ENCODE results near the gene RNF208.

DNA sequence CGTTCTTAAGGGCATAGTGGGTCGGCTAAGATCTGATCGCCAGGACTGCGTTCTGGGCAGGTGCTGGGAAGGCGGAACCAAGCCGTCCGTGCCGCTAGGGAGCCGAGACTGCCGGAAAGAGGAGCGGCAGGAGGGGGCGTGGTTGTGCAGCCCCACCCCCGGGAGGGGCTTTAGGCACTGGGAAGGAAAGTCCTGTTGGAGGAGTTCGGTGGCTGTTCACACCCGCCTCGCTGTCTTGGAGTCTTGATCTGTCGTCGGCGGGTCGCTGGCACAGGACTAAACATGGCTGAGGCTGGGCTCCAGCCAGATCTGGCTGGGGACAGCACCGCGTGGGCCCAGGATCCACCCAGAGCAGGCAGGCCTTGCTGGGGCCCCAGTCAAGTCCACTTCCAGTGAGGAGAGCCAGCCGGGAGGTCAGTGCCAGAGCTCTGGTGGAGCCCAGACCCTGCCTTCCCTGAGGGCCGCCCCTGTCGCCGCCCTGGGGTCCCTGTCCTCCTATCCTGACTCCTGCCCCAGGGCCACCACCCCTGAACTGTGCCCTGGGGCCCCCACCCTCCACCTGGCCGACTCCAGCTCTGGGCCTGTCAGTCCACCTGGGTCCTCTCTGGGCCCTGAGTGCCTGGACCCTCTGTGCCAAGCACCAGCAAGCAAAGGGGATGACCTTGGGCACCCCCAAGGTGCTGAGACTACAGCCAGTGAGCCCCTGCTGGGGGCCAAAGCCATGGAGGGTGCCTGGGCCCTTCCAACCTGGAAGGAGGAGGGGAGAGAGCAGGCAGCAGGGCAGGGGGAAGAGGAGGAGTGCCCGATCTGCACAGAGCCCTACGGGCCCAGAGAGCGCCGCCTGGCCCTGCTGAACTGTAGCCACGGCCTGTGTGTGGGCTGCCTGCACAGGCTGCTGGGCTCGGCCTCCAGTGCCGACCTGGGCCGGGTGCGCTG lies 4.5 kb downstream of the RNF208 start:
- no peak for TF ChIP-seq EZH2 (IDR thresholded peaks at IDR 0.05)
- peak; percentile 68 for TF ChIP-seq POLR2AphosphoS5 (IDR thresholded peaks at IDR 0.05; ENCODE audit: borderline replicate concordance, low read depth, low read length)
- no peak for TF ChIP-seq FOXP2 (optimal IDR thresholded peaks at IDR 0.05; ENCODE audit: control extremely low read depth, extremely low read length, insufficient read depth)

All from SK-N-MC (cell line).